Smooth muscle cell (in vitro differentiated cells): ENCODE results near the gene FIGN. TPM values are rescaled to one million over a fixed set of nuclear protein-coding genes. Genes with fewer than 3 reads are reported as not detected.

Experiments
- DNase-seq: peaks from one replicate; lab custom pipeline; 2025; ENCODE audit not compliant: unreplicated experiment; lab: John Stamatoyannopoulos, UW
- H2AFZ ChIP-seq: fragments of 200-600 bp; sonication (generic); 2 replicates; pipeline ENCODE4 v1.6.0; 2016; ENCODE audit warnings: antibody characterized with exemption, low read depth, mild to moderate bottlenecking
- H3F3A ChIP-seq: fragments of 200-600 bp; sonication (generic); 2 replicates; pipeline ENCODE4 v1.6.0; 2017; ENCODE audit warnings: antibody characterized with exemption, low read depth
- H3K27ac ChIP-seq: fragments of 200-600 bp; sonication (generic); 2 replicates; pipeline ENCODE4 v1.5.1; 2016; ENCODE audit warnings: low read depth, mild to moderate bottlenecking
- H3K27me3 ChIP-seq: fragments of 200-600 bp; sonication (generic); 2 replicates; pipeline ENCODE4 v1.6.1; 2016; ENCODE audit warnings: low read depth, mild to moderate bottlenecking
- H3K36me3 ChIP-seq: fragments of 200-600 bp; sonication (generic); 2 replicates; pipeline ENCODE4 v1.5.1; 2016; ENCODE audit warnings: low read depth
- H3K4me1 ChIP-seq: fragments of 200-600 bp; sonication (generic); 2 replicates; pipeline ENCODE4 v1.5.1; 2016; ENCODE audit warnings: low read depth
- H3K4me2 ChIP-seq: fragments of 200-600 bp; sonication (generic); 2 replicates; pipeline ENCODE4 v1.6.0; 2016; ENCODE audit warnings: mild to moderate bottlenecking
- H3K4me3 ChIP-seq: fragments of 200-600 bp; sonication (generic); 2 replicates; pipeline ENCODE4 v1.5.1; 2016; ENCODE audit warnings: mild to moderate bottlenecking
- H3K79me2 ChIP-seq: fragments of 200-600 bp; sonication (generic); 2 replicates; pipeline ENCODE4 v1.6.0; 2016; ENCODE audit warnings: low read depth, mild to moderate bottlenecking
- H3K9ac ChIP-seq: fragments of 200-600 bp; sonication (generic); 2 replicates; pipeline ENCODE4 v1.6.0; 2016; ENCODE audit warnings: low read depth
- H3K9me3 ChIP-seq: fragments of 200-600 bp; sonication (generic); replicated peaks from 2 replicates; pipeline ENCODE4 v1.5.1; 2016; ENCODE audit warnings: low read depth
- H4K20me1 ChIP-seq: fragments of 200-600 bp; sonication (generic); 2 replicates; pipeline ENCODE4 v1.6.0; 2016; ENCODE audit warnings: low read depth
- CTCF ChIP-seq: fragments of 200-600 bp; sonication (generic); IDR thresholded peaks from 2 replicates; pipeline ENCODE4 v1.5.1; 2017; ENCODE audit warnings: borderline replicate concordance, mild to moderate bottlenecking, antibody characterized with exemption; ENCODE audit not compliant: insufficient read depth, poor library complexity, severe bottlenecking
- WGBS: methylation state at CpG from one replicate; pipeline ENCODE4 v1.1.7; 2016; ENCODE audit warnings: low lambda C conversion rate; 5-methylcytosine and 5-hydroxymethylcytosine counted together
- polyA plus RNA-seq: library from polyadenylated mRNA; unstranded; fragments of >200 nt; fragmentation: Nextera tagmentation; extraction: Ambion mirVana; gene quantifications from 2 replicates; pipeline ENCODE4 v1.2.1, GENCODE V29; 2016
- total RNA-seq: library from RNA; depleted of rRNA; stranded (reverse); fragments of >200 nt; gene quantifications from 2 replicates; pipeline ENCODE4 v1.2.3, GENCODE V29; 2014

FIGN gene
- total and polyA plus RNA-seq, 2 experiments from 2014 or later, result 0.71 to 4.8 TPM

DNA sequence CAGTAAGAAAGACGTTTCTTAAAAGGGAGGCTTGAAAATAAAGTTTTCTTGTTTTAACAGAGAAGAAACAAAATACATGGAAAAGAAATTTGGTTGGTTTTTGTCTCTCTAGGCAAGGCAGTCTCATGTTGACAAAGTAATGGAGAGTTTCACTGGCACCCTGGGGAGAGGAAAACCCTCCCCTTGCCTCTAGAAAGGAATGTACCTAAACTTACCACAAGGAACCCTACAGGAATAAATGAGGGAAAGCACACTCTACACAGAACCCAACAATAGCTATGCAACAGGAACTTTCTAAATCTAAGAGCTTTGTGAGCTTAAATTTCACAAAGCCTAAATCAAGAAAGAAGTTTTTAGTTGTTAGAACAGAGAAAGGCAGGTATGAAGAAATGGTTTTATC lies 37.0 kb downstream of the FIGN start:
- no peak overlapping the region for H3K4me2 ChIP-seq
- peaks cover 36% of the 10 kb centered on the region for H3K4me1 ChIP-seq
- no peaks in the 10 kb centered on the region for H3K9me3 ChIP-seq
- H2AFZ ChIP-seq, result no peak overlapping the region
- no peak for DNase-seq
- H3K27ac ChIP-seq, result no peak overlapping the region
- TF ChIP-seq CTCF, result no peak
- no peaks in the 10 kb centered on the region for H3K36me3 ChIP-seq
- H4K20me1 ChIP-seq, result no peaks in the 10 kb centered on the region
- H3F3A ChIP-seq, result no peaks in the 10 kb centered on the region
- no peaks in the 10 kb centered on the region for H3K79me2 ChIP-seq
- H3K9ac ChIP-seq, result no peak overlapping the region
- 61% methylated on average over 1 of the region's 1 CpG for WGBS
- no peak overlapping the region for H3K4me3 ChIP-seq
- H3K27me3 ChIP-seq, result no peaks in the 10 kb centered on the region

DNA sequence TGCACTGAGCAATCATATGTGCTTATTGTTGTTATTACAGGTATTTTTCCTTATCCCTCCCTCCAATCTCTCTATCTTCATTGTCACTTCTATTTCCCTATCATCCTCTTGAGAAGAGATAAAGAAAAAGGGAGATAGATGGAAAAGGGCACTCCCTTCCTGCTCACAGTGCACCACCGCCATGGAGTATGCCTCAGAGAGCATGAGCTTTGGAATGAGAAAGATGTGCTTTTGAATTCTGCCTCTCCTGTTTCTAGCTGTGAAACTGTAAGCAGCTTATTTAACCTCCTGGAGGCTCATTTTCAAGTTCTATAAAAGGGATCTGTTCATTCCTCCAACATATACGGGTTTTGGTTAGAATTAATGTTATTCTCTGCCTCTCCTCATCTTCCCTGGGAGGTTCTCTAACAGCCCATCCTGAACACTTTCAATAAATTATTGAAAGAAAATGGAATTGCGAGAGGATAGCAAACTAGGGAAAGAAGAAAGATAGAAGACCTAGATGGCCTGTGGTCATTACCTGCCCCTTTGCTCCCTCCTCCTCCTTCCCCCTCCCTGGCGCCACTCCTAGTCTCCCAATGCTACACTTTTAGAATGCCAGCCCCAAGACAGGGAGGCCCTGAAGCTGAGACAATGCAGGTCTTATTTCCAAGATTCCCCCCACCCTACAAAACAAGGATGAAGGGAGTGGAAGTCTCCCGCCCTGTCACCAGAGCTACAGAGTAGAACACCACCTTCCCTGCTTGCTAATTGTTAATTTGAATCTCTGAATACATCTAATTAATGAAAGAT lies 37.8 kb downstream of the FIGN start:
- Histone ChIP-seq H3K79me2 (no peaks in the 10 kb centered on the region), H3K4me1 (peaks cover 38% of the 10 kb centered on the region), H3K36me3 (no peaks in the 10 kb centered on the region), H3K4me3 (no peak overlapping the region), H3K27me3 (no peaks in the 10 kb centered on the region), H3K4me2 (no peak overlapping the region), H3F3A (no peaks in the 10 kb centered on the region), H3K9me3 (no peaks in the 10 kb centered on the region), H4K20me1 (no peaks in the 10 kb centered on the region), H2AFZ (no peak overlapping the region), H3K27ac (no peak overlapping the region), H3K9ac (no peak overlapping the region)
- no peak for DNase-seq
- no peak for TF ChIP-seq CTCF
- 75% methylated on average over 5 of the region's 5 CpGs for whole genome bisulfite sequencing

DNA sequence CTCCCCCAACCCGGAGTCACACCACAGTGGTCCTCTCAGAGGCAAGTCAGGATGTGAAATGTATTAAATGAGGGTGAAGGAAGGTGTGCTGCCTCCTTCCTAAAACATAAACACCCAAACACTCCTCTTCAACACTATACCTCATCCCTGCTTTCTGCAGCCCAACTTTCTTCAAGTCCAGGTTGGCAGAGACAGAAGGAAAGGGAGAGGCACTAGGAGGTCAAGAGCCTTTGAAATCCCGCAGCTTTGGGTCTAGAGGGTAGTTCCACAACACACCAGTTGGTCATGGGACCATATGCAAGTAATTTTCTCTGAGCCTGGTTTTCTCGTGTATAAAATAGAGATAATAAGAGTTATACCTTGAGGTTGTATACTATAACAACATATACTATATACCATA lies 38.4 kb downstream of the FIGN start:
- Histone ChIP-seq H3K4me2 (no peak overlapping the region), H3K27me3 (no peaks in the 10 kb centered on the region), H3K4me1 (peaks cover 40% of the 10 kb centered on the region), H3K4me3 (no peak overlapping the region), H3K79me2 (no peaks in the 10 kb centered on the region), H3F3A (no peaks in the 10 kb centered on the region), H3K36me3 (no peaks in the 10 kb centered on the region), H3K9me3 (no peaks in the 10 kb centered on the region), H4K20me1 (no peaks in the 10 kb centered on the region), H2AFZ (no peak overlapping the region), H3K9ac (no peak overlapping the region), H3K27ac (no peak overlapping the region)
- WGBS, result 59% methylated on average over 3 of the region's 3 CpGs
- no peak for DNase-seq
- TF ChIP-seq CTCF, result no peak

DNA sequence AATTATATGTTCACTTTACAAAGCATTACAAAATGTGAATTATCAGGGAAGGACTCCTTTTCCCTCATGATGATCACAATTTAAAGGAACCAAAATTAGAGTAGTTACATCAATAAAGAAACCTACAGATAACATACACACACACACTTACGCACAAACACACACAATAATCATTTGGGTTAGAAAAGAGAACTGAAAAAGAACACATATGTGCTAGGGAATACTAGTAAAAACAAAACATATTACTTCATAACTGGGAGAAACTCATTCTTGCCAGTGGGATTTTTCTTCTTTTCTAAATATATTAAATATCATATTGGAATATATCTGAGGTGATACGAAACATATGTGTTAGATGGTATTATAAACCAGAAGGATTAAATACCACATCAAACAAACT lies 42.3 kb downstream of the FIGN start:
- Histone ChIP-seq H3F3A (no peaks in the 10 kb centered on the region), H3K79me2 (no peaks in the 10 kb centered on the region), H3K27me3 (no peaks in the 10 kb centered on the region), H3K9me3 (no peaks in the 10 kb centered on the region), H2AFZ (no peak overlapping the region), H3K4me2 (no peak overlapping the region), H3K36me3 (no peaks in the 10 kb centered on the region), H3K9ac (no peak overlapping the region), H3K4me1 (peaks cover 23% of the 10 kb centered on the region), H4K20me1 (no peaks in the 10 kb centered on the region), H3K27ac (no peak overlapping the region), H3K4me3 (no peak overlapping the region)
- TF ChIP-seq CTCF, result no peak
- 100% methylated on average over 2 of the region's 2 CpGs for WGBS
- DNase-seq, result no peak
